Measurements from ENCODE around the gene CFAP20.
"Not testable (repeated sequence)": the region's sequence is repeated elsewhere in the genome, so short reads cannot be mapped to it uniquely, and the experiment has no call there.

The CFAP20 gene

DNA sequence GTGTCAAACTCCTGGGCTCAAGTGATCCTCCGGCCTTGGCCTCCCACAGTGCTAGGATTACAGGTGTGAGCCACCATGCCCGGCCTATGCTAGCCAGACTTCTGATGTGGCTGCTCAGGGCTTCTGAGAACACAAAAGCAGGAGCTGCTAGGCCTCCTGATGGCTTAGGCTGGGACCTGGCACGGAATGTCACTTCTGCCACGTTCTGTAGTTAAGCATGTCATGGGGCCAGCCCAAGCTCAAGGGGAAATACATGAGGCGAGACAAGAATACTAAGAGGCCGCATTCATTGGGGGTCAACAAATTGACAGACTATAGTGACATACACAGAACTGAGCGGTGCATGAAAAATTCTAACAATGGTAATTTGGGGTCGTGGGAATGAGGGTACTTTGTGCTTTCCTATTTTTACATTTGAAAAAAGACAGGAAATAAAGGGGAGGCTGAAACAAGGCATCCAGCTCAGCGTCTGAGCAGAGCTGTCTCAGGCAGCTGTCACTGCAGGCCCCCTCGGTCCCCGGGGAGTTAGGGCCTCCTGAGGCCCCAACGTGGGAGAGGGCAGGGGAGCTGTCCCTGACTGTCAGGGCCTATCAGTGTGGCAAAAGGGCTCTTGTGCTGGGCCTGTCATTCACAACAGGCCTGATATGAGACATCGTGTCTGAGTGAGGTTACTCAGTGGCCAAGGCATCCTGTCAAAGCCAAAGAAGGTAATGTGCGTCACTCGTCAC lies 26.4 kb downstream of the CFAP20 start:
- intact Hi-C loops (cut with DNase I) = no loop called here
- no peak for DNase-seq

DNA sequence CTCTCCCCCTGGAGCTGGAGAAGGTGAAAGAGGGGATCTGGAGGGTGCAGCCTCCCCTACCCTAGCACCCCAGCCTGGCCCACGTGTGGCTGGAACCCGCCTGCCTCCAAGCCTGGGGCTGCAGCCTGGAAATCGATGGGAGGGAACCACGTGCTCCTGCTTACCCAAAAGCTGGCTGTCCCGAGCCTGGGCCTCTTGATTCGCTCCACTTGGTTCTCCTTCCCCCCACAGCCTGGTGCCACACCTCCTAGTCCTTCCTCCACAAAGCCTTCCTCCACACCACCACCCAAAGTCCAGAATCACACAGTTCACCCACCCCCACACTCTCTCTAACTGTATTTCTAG lies 29.3 kb downstream of the CFAP20 start:
- intact Hi-C loops (cut with DNase I) = no loop called here
- no peak for DNase-seq

DNA sequence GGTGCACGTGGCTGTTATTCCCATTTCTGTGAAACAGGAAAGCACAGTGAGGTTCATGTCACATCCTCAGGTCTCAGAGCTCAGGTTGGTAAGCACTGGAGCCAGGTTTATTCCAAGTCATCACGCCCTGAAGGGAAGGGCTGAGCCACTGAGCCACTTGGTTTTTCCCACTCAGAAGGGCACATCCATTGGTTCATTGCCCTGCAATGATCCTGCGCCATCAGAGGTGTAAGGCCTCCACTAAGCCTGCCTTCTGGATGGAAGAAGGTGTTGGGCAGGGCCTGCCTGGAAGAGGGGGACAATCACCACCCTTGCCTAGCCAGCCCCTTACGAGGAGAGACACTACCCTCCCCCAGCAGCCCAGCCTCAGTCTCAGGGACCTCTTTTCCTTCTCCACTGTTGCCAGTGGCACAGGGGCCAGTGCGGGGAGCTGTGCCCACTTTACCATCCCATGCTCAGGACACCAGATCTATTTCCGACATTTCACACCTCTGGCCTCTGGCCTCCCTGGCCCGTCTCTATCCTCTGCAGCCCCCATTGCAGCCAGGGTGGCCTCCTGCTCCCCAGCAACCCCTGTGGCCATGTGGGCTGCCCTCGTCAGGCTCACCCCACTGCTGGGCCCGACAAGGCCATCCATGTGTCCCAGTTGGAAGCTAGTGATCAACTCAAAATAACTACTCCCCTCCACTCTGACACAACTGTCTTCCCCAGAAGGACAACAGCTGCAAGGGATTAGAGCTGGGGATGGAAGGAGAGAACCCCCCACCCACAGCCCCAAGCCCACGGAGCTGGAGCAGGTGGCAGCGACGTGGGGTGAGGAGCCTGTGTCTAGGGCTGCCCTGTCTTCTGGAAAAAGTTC lies 29.9 kb downstream of the CFAP20 start:
- no peak for DNase-seq
- intact Hi-C loops (cut with DNase I) = no loop called here

DNA sequence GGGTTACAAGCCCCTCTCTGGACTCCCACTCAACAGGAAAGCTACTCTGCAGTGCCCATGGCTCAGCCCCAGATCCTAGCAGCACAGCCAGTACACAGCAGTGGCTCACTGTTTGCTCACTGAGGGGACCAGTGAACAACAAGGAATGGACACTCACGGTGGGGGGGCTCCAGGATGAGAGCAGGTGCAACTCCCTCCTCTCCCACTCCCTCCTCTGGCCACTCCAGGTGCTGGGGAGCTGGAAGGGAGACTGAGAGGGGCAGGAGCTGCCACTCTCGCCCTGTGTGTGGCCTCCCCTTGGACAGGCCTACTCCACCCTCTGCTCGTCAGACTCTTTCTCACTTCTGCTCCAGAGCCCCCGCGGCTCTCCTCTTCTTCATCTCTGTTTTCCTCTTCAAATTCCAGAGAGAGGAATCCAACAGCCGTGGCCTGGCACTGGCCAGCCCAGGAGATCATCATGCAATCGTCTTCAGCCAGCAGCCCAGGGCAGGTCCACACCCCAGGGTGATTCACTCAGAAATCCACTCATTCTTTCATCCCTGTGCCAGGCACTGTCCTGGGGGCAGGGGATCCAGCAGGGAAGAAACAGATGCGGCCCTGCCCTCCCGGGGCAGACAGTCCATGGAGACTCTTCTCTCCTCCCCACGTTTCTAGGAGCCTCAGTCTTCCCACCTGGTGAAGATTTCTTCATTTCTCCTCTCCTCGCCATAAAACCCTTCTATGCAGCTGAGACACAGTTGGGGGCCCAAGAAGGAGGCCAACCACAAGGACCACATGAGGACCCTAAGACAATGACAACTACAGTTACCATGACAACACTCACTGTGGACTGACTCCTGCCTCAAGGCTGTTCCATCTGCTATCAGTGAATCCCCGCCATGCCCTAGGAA lies 30.7 kb downstream of the CFAP20 start:
- intact Hi-C loops (cut with DNase I) = no loop called here
- DNase-seq = no peak

DNA sequence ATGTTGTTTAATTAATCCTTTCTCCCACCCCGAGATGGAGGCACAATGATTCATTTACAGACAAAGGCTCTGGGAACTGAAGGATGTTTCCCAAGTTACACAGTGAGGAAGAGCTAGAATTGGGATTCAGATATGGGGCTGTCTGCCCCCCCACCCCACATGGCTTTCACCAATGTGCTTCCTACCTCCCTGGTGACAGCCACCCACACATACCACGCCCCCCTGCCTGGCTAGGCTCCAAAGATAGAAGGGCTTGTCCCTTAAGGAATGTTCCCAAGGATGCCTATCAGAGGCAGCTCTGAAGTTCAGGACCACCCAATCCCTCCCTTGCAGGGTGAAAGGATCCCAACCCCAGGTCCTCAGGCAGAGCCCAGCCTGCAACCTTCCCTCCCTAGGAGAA lies 32.9 kb downstream of the CFAP20 start:
- intact Hi-C loops (cut with DNase I) = no loop called here
- no peak for DNase-seq

DNA sequence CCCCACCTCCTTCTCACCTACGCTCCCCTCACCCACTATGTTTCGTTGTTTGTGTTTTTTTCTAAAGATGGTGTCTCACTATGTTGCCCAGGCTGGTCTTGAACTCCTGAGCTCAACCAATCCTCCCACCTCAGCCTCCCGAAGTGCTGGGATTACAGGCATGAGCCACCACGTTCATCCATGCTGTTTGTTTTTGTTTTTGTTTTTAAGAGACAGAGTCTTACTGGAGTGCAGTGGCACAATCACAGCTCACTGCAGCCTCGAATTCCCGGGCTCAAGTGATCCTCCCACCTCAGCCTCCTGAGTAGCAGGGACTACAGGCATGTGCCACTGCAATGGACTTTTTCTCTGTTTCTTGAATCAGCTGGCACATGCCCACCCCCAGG lies 33.6 kb downstream of the CFAP20 start:
- intact Hi-C loops (cut with DNase I); DNase-seq: not testable (repeated sequence)

DNA sequence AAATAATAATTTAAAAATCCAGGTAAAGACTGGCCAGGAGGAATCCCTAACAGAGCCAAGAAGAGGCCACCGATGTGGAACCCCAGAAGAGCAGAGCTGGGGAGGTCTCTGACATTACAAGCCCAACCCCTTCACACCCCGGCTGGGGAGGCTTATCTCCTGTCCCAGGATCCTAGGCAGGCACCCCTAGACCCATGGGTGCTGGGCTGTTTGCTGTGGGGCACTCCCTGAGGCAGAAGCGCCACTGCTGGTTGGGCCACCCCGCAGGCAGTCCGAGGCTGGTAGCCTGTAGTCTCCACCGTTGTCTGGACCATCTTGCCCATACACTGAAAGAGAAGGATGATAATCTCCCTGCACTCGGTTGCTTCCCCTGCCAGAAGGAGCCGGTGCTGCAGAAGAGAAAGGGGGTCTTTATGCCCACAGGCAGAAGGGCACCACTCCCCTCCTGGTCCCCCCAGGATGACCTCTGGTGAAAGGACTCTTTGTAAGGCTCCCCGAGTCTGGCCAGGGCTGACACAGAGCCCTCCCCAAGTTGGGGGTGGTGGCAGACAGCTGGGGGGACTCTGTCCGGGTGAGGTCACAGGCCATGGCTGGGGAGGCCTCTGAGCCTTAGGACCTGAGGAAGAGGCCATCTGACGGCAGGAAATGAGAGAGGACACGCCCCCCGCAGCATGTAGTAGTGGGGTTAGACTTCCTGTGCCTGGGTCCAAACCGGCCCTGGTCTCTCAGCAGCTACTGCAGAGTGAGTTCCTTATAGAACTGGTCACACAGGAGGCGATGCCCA lies 34.2 kb downstream of the CFAP20 start:
- peak in 16 of 42 donors; percentile 6 to 53 (median 23) for DNase-seq
- intact Hi-C loops (cut with DNase I) = no loop called here

DNA sequence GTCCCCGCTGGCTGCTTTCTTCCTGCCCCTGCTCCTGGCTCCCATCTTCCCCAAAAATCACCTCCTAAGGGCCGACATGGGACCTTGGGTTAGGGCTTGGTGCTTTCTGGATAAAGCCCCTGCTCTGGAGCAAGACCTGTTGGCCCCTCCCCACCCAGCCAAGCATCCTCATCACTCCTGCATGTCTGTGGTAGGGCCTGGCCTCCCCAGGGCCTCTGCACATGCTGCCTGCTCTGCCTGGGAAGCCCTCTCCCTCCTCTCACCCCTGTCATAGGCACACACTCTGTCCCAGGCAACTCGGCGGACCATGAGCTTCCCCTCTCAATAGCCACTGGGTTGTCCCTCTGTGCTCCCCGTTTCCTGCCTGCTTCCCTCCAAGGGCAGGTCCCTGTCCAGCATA lies 35.2 kb downstream of the CFAP20 start:
- DNase-seq = no peak
- intact Hi-C loops (cut with DNase I) = no loop called here

DNA sequence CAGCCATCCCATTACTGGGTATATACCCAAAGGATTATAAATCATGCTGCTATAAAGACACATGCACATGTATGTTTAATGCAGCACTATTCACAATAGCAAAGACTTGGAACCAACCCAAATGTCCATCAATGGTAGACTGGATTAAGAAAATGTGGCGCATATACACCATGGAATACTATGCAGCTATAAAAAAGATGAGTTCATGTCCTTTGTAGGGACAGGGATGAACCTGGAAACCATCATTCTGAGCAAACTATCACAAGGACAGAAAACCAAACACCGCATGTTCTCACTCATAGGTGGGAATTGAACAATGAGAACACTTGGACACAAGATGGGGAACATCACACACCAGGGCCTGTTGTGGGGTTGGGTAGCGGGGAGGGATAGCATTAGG lies 38.8 kb downstream of the CFAP20 start:
- DNase-seq = not testable (repeated sequence)

DNA sequence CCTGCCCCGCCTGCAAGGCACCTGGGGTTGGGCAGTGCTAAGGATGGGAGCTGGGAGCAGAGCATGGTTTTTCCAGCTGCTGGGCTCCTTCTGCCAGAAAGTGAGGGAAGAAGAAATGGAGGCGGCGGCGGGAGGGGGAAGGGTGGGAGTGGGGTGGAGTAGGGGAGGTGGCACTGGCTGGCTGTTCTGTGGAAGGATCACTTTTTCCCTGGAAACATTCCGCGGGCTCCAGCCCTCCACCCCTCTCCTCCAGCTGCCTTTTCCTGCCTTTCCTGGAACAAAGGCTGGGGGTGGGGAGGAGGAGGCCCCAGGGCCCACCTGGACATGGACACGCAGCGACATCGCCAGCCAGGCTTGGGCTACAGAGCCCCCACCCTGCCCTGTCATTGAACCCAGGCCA lies 41.1 kb downstream of the CFAP20 start:
- intact Hi-C loops (cut with DNase I) = no loop called here

More for the DNA sequence above, 38.8 kb downstream of the CFAP20 start:
- intact Hi-C loops (cut with DNase I) = not testable (repeated sequence)

DNA sequence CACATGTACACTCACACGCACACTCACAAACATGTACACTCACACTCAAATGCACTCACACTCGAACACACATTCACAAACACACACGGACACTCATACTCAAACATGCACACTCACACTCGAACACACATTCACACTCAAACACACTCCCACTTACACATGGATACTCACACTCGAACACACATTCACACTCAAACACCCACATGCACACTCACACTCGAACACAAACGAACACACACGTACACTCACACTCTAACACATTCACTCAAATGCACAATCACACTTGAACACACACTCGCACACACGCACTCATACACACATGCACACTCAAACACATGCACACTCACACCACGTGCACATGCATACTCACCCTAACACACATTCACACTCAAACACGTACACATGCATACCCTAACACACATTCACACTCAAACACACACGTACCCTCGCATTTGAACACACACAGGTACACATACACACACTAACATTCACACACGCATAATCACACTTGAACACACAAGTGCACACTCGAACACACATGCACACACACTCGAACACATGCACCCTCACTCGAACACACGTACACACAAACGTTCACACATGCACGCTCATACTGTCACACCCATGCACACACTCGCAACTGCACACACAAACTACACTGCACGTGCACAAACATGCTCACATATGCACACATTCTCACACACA lies 41.8 kb downstream of the CFAP20 start:
- intact Hi-C loops (cut with DNase I) = no loop called here
- DNase-seq = no peak

More for the DNA sequence above, 41.1 kb downstream of the CFAP20 start:
- DNase-seq = peak in 1 of 42 donors; percentile 13

DNA sequence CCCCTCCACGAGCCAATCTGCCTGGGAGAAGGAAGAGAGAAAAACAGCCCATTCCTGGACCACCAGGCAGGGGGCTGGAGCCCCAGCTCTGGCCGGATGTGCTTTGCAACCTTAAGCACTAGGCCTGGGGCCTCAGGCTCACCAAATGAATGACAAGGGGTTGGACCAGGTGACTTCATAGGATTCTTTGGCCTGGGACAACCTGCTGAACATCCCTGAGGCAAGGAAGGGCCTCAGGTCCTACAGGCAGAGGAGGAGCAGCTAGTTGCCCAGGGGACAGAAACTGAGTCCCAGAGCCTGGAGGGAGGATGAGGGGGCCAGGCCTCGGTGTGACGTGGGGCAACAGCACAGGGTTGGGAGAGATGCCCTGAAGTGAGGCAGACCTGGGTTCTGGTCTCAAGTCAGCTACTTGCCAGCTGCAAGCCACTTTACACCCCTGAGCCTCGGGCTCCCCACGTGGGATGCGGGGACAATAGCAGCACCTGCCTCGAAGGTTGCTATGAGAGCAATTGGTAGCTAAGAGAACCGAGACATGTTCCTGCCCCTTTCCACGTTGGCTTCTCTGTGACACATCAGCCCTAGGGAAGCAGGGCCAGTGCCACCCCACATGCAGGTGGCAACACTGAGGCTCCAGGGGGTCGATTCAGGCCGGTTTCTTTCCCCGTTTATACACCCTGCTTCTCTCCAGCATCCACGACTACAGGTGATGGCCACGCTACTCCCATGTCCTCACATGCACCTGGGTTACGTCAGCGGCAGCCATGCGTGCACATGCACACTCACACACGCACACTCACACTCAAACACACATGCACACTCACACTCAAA lies 42.6 kb downstream of the CFAP20 start:
- intact Hi-C loops (cut with DNase I) = no loop called here
- DNase-seq = no peak

DNA sequence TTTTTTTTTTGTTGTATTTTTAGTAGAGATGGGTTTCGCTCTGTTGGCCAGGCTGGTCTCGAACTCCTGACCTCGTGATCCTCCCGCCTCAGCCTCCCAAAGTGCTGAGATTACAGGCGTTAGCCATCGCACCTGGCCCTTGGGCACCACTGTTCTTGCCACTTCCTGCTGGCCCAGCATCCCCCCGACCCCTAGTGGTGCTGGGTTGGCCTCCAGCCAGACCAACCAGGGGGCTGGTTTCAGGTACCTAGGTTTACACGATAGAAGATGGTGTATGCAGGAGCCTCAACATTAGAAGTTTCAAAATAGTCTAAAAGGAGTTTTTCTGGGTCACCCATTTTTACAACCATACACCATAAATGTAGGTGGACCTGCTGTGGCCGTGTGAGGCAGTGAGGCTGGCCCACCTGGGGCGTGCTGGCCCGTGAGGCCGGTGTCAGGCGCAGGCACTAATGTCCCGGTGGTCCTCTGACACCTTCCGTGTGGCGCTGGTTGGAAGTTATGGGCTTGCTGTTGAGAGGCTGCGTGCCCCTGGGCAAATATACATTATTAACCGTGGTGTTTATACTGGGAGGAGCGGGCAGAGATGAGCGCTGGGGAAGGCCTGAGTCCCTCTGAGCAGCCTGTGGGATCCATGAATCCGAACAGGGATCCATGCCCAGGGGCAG lies 43.5 kb downstream of the CFAP20 start:
- intact Hi-C loops (cut with DNase I) = no loop called here

DNA sequence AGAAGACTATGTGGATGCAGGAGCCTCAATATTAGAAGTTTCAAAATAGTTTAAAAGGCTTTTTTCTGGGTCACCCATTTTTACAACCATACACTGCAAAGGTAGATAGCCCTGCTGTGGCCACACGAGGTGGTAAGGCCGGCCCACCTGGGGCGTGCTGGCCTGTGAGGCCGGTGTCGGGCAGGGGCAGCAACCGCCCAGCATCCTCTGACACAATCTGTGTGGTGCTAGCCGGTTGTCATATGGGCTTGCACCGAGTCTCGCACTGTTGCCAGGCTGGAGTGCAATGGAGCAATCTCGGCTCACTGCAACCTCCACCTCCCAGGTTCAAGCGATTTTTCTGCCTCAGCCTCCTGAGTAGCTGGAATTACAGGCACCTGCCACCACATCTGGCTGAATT lies 44.0 kb downstream of the CFAP20 start:
- peak in 1 of 42 donors; percentile 16 for DNase-seq
- intact Hi-C loops (cut with DNase I) = no loop called here

More for the DNA sequence above, 43.5 kb downstream of the CFAP20 start:
- DNase-seq = peak in 1 of 42 donors; percentile 17

DNA sequence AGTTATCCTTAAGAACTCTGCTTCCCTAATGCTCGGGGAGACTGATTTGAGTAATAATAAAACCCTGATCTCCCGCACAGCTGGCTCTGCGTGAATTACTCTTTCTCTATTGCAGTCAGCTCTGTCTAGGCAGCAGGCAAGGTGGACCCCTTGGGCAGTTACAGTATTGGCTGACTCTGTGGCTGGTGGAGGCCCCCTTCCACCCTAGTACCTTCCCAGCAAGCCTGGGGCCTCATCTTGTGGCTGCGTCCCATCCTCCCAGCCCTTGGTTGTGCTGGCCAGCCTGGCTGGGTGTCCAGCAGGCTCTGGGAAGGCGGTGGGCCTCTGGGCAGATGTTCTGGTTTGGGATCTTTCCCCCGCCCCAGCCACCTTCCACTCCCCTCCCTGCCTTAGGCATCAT lies 44.5 kb downstream of the CFAP20 start:
- no peak for DNase-seq
- intact Hi-C loops (cut with DNase I) = no loop called here

DNA sequence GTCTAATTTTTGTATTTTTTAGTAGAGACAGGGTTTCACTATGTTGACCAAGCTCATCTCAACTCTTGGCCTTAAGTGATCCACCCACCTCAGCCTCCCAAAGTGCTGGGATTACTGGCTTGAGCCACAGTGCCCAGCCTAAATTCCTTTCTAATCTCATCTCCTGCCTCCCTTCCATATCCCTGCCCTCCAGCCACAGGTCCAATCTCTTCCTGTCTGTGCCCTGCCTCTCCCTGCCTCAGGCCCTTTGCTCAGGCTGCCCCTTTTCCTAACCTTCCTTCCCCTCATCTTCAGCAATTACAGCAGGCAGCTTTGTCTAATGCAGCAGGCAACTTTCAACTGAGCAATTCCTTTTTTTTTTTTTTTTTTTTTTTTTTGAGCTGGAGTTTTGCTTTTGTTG lies 46.8 kb downstream of the CFAP20 start:
- DNase-seq = no peak
- intact Hi-C loops (cut with DNase I) = no loop called here

DNA sequence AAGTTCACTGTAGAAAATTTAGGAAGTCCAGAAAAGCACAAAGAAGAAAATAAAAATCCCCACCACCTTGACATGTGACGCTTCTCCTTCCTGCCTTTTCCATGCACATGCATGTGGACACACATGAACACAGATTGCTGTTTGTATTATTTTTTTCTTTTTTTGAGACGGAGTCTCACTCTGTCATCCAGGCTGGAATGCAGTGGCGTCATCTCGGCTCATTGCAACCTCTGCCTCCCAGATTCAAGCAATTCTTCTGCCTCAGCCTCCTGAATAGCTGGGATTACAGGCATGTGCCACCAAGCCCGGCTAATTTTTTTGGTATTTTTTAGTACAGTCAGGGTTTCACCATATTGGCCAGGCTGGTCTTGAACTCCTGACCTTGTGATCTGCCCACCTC lies 48.5 kb downstream of the CFAP20 start:
- DNase-seq; intact Hi-C loops (cut with DNase I): not testable (repeated sequence)

All from head of caudate nucleus (tissue), 42 donors.